ENCODE measurements around the gene ZNF683.
"Not testable (repeated sequence)": the region's sequence is repeated elsewhere in the genome, so short reads cannot be mapped to it uniquely, and the experiment has no call there.

The ZNF683 gene

GRCh38 chr1:26337206-26337535, 35.4 kb downstream of the ZNF683 start:
- no peak for DNase-seq (ENCODE audit: low read depth in 2 of 2)

- DNase-seq (ENCODE audit: low read depth in 2 of 2), result peak; percentile 63 to 86
These were observed 35.9 kb downstream of the ZNF683 start for GRCh38 chr1:26336477-26337205.

GRCh38 chr1:26335774-26336476, 36.6 kb downstream of the ZNF683 start:
- DNase-seq (ENCODE audit: low read depth in 2 of 2), result no peak

GRCh38 chr1:26333312-26333711, 39.2 kb downstream of the ZNF683 start:
- not testable (repeated sequence) for DNase-seq (ENCODE audit: low read depth in 2 of 2)

GRCh38 chr1:26330276-26330675, 42.3 kb downstream of the ZNF683 start:
- no peak for DNase-seq (ENCODE audit: low read depth in 2 of 2)

- not testable (repeated sequence) for DNase-seq (ENCODE audit: low read depth in 2 of 2)
These were observed 43.2 kb downstream of the ZNF683 start for GRCh38 chr1:26329380-26329779.

- DNase-seq (ENCODE audit: low read depth in 2 of 2), result no peak
These were observed 44.0 kb downstream of the ZNF683 start for GRCh38 chr1:26328597-26328996.

- no peak for DNase-seq (ENCODE audit: low read depth in 2 of 2)
These were observed 44.6 kb downstream of the ZNF683 start for GRCh38 chr1:26327956-26328362.

- DNase-seq (ENCODE audit: low read depth in 2 of 2), result no peak
These were observed 48.0 kb downstream of the ZNF683 start for GRCh38 chr1:26324550-26324949.

- DNase-seq (ENCODE audit: low read depth in 2 of 2), result no peak
These were observed 49.2 kb downstream of the ZNF683 start for GRCh38 chr1:26323382-26323781.

- DNase-seq (ENCODE audit: low read depth in 2 of 2), result no peak
These were observed 50.6 kb downstream of the ZNF683 start for GRCh38 chr1:26322042-26322331.

GRCh38 chr1:26321315-26322041, 51.1 kb downstream of the ZNF683 start:
- DNase-seq (ENCODE audit: low read depth in 2 of 2), result peak; percentile 88 to 96

GRCh38 chr1:26320896-26321295, 51.7 kb downstream of the ZNF683 start:
- DNase-seq (ENCODE audit: low read depth in 2 of 2), result no peak

- peak in 1 of 2 donors; percentile 57 for DNase-seq (ENCODE audit: low read depth in 2 of 2)
These were observed 54.0 kb downstream of the ZNF683 start for GRCh38 chr1:26318338-26319064.

- peak in 1 of 2 donors; percentile 77 for DNase-seq (ENCODE audit: low read depth in 2 of 2)
These were observed 54.8 kb downstream of the ZNF683 start, which contains the start of gene CD52 for GRCh38 chr1:26317612-26318337. Gene CD52, plus strand, starts transcription at chr1:26317958. Its CDS starts 60 bp downstream, at chr1:26318018.

GRCh38 chr1:26317146-26317545, 55.4 kb downstream of the ZNF683 start:
- no peak for DNase-seq (ENCODE audit: low read depth in 2 of 2)

GRCh38 chr1:26315874-26316850, 56.4 kb downstream of the ZNF683 start:
- no peak for DNase-seq (ENCODE audit: low read depth in 2 of 2)

- no peak for DNase-seq (ENCODE audit: low read depth in 2 of 2)
These were observed 58.0 kb downstream of the ZNF683 start for GRCh38 chr1:26314501-26314900.
